Right ventricle myocardium inferior (tissue), 1 donor: ENCODE measurements around the gene TSPAN11. TPM values are rescaled to one million over a fixed set of nuclear protein-coding genes. Genes with fewer than 3 reads are reported as not detected.
"Not testable (repeated sequence)": the region's sequence is repeated elsewhere in the genome, so short reads cannot be mapped to it uniquely, and the experiment has no call there.

Experiments
- ATAC-seq: fragments of 200-7000 bp; cut with Tn5 transposase; one replicate; pipeline ENCODE4 v1.9.1; 2020; ENCODE audit warnings: mild to moderate bottlenecking, moderate library complexity
- DNase-seq: peaks from one replicate; pipeline ENCODE4 v3.0.0; 2021; ENCODE audit errors: missing footprints
- intact Hi-C: fragments of 100-400 bp; cut with DNase I; formaldehyde crosslinking; loops from one replicate; pipeline ENCODE4 v1.11.0; 2022
- total RNA-seq: library from RNA; stranded (reverse); fragmentation: NEBNext Ultra II Directional; extraction: Animal tissue kit (Norgen Biotek cat#: 25700); gene quantifications from one replicate; pipeline ENCODE4 v1.2.1, GENCODE V29; 2021
- donor health status: DM: no; HTN: yes; CAD: no; lungs with severe emphysema.

Gene TSPAN11
- total RNA-seq, 1 donor from 2014 or later: 1.5 TPM

- intact Hi-C loops: no loop called here
- ATAC-seq (no peak), DNase-seq (no peak)
Observed at GRCh38 chr12:31021181-31021580, 94.6 kb downstream of the TSPAN11 start.

GRCh38 chr12:31021809-31022494 is 95.4 kb downstream of the TSPAN11 start:
- intact Hi-C loops: no loop called here
- no peak for DNase-seq
- ATAC-seq: no peak

- ATAC-seq: no peak
- no peak for DNase-seq
- intact Hi-C loops: no loop called here
Observed at GRCh38 chr12:31023271-31023724, 96.8 kb downstream of the TSPAN11 start.

GRCh38 chr12:31026202-31026601 is 99.7 kb downstream of the TSPAN11 start:
- intact Hi-C loops: no loop called here
- ATAC-seq (no peak), DNase-seq (no peak)

- DNase-seq, ATAC-seq, intact Hi-C loops: not testable (repeated sequence)
Observed at GRCh38 chr12:31027006-31027405, 100.5 kb downstream of the TSPAN11 start.

- DNase-seq (no peak), ATAC-seq (no peak)
- intact Hi-C loops: no loop called here
Observed at GRCh38 chr12:31029468-31029867, 102.9 kb downstream of the TSPAN11 start.

- DNase-seq (no peak), ATAC-seq (peak; percentile 93)
- intact Hi-C loops: no loop called here
Observed at GRCh38 chr12:31029916-31030562, 103.5 kb downstream of the TSPAN11 start.

- ATAC-seq: no peak
- intact Hi-C loops: no loop called here
Observed at GRCh38 chr12:31031951-31032335, 105.4 kb downstream of the TSPAN11 start.

GRCh38 chr12:31033146-31033545 is 106.6 kb downstream of the TSPAN11 start:
- ATAC-seq: no peak
- no peak for DNase-seq
- intact Hi-C loops: no loop called here

More at GRCh38 chr12:31031951-31032335, 105.4 kb downstream of the TSPAN11 start:
- DNase-seq: no peak

GRCh38 chr12:31033681-31034080 is 107.1 kb downstream of the TSPAN11 start:
- no peak for ATAC-seq
- intact Hi-C loops: no loop called here
- DNase-seq: no peak

GRCh38 chr12:31034372-31034771 is 107.8 kb downstream of the TSPAN11 start:
- no peak for ATAC-seq
- no peak for DNase-seq
- intact Hi-C loops: no loop called here

GRCh38 chr12:31035226-31035625 is 108.7 kb downstream of the TSPAN11 start:
- intact Hi-C loops: no loop called here
- no peak for ATAC-seq

GRCh38 chr12:31035967-31036665 is 109.6 kb downstream of the TSPAN11 start:
- ATAC-seq (no peak), DNase-seq (no peak)
- intact Hi-C loops: no loop called here

More at GRCh38 chr12:31035226-31035625, 108.7 kb downstream of the TSPAN11 start:
- no peak for DNase-seq

- intact Hi-C loops: no loop called here
- ATAC-seq (peak; percentile 8), DNase-seq (no peak)
Observed at GRCh38 chr12:31037028-31037427, 110.5 kb downstream of the TSPAN11 start.

GRCh38 chr12:31037931-31038330 is 111.4 kb downstream of the TSPAN11 start:
- intact Hi-C loops: no loop called here
- ATAC-seq (no peak), DNase-seq (no peak)

GRCh38 chr12:31041033-31041564 is 114.6 kb downstream of the TSPAN11 start:
- DNase-seq (no peak), ATAC-seq (peak; percentile 64)
- intact Hi-C loops: no loop called here
